Measurements from ENCODE around the gene LIN28A.

- TF ChIP-seq CTCF (IDR thresholded peaks at IDR 0.05): no peak
- TF ChIP-seq EP300 (IDR thresholded peaks at IDR 0.05): no peak
- TF ChIP-seq POLR2A (IDR thresholded peaks at IDR 0.05): no peak
These were observed 1.7 kb downstream of the LIN28A start for GRCh38 chr1:26412180-26412840.

Data from tibial nerve (tissue), 4 donors.